A549 (cell line): Measurements from ENCODE around the gene SIGMAR1. TPM values are rescaled to one million over a fixed set of nuclear protein-coding genes. Genes with fewer than 3 reads are reported as not detected.

Experiments
- ATAC-seq, 2 experiments: fragments of 200-7000 bp in 1 of 2; fragments of >200 bp in 1 of 2; cut with Nextera tagmentation in 1 of 2; cut with Tn5 transposase in 1 of 2; 3 replicates each; pipeline versions ENCODE4 v1.8.0 to v1.9.1; 2018 to 2020; ENCODE audit warnings: mild to moderate bottlenecking in 1 of 2, moderate library complexity in 1 of 2
- CTCF ChIA-PET: fragments of 300-600 bp; sonication (Branson Sonifier 250); formaldehyde crosslinking; extraction: SDS; loops from one replicate; lab custom pipeline; 2021; ENCODE audit warnings: antibody characterized with exemption, inconsistent platforms; lab: Yijun Ruan, JAX
- POLR2A ChIA-PET: fragments of 350-600 bp; formaldehyde crosslinking; extraction: SDS; loops from one replicate; lab custom pipeline; 2021; ENCODE audit warnings: antibody characterized with exemption, inconsistent platforms; lab: Yijun Ruan, JAX
- DNase-seq, 2 experiments: peaks; one replicate each; pipeline versions ENCODE4 v3.0.0 to v3.0.0-alpha.2; 2011 to 2016; ENCODE audit warnings: low read depth in 1 of 2, low spot score in 1 of 2
- FAIRE-seq: peaks from 2 replicates; lab custom pipeline; 2011; peaks lifted over from hg19 to GRCh38; lab: Jason Lieb, UNC
- H3K27ac ChIP-seq, 2 experiments: fragments of >200 bp; sonication (Bioruptor Twin); formaldehyde crosslinking; 3 replicates each; pipeline ENCODE4 v1.5.1; 2016 to 2017
- H3K4me1 ChIP-seq: fragments of >200 bp; sonication (Bioruptor Twin); formaldehyde crosslinking; 3 replicates; pipeline ENCODE4 v1.6.1; 2016
- H3K4me2 ChIP-seq: fragments of >200 bp; sonication (Bioruptor Twin); formaldehyde crosslinking; 3 replicates; pipeline ENCODE4 v1.6.1; 2016
- H3K4me3 ChIP-seq: fragments of >200 bp; sonication (Bioruptor Twin); formaldehyde crosslinking; 3 replicates; pipeline ENCODE4 v1.5.1; 2016
- H3K9me3 ChIP-seq: fragments of >200 bp; sonication (Bioruptor Twin); formaldehyde crosslinking; 3 replicates; pipeline ENCODE4 v1.6.1; 2016
- BHLHE40 ChIP-seq: IDR thresholded peaks from 2 replicates; pipeline ENCODE4 v1.6.1; 2012; ENCODE audit warnings: low read depth, low read length, inconsistent platforms
- CBX2 ChIP-seq: fragments of 200-600 bp; sonication (generic); IDR thresholded peaks from 2 replicates; pipeline ENCODE4 v1.6.1; 2016; ENCODE audit warnings: low read depth, mild to moderate bottlenecking, borderline replicate concordance
- CEBPB ChIP-seq, 2 experiments: fragments of >200 bp in 1 of 2; sonication (Bioruptor Twin) in 1 of 2; formaldehyde crosslinking in 1 of 2; IDR thresholded peaks; 2 replicates each; pipeline ENCODE4 v1.6.1; 2012 to 2016
- CHD4 ChIP-seq: fragments of 200-600 bp; sonication (generic); IDR thresholded peaks from 2 replicates; pipeline ENCODE4 v1.6.1; 2016; ENCODE audit warnings: antibody characterized with exemption, mild to moderate bottlenecking, borderline replicate concordance
- EHMT2 ChIP-seq: fragments of 200-600 bp; sonication (generic); IDR thresholded peaks from 2 replicates; pipeline ENCODE4 v1.6.1; 2016; ENCODE audit warnings: antibody characterized with exemption, low read depth, mild to moderate bottlenecking, moderate library complexity
- FOSB ChIP-seq: fragments of 250-450 bp; sonication (Bioruptor Pico); IDR thresholded peaks from 2 replicates; pipeline ENCODE4 v1.5.0; 2020; ENCODE audit warnings: mild to moderate bottlenecking, moderate library complexity
- FOSL2 ChIP-seq, 2 experiments: fragments of 450-650 bp in 1 of 2; fragments of >200 bp in 1 of 2; sonication (Bioruptor Twin) in 1 of 2; formaldehyde crosslinking; IDR thresholded peaks; 2 replicates each; pipeline versions ENCODE4 v1.5.0 to v1.6.1; 2016 to 2020; ENCODE audit warnings: mild to moderate bottlenecking in 1 of 2, moderate library complexity in 1 of 2
- FOXS1 ChIP-seq: fragments of 250-450 bp; sonication (Bioruptor Pico); IDR thresholded peaks from 2 replicates; pipeline ENCODE4 v1.5.0; 2020; ENCODE audit warnings: mild to moderate bottlenecking, moderate library complexity
- GATA3 ChIP-seq: IDR thresholded peaks from 2 replicates; pipeline ENCODE4 v1.6.1; 2012; ENCODE audit warnings: borderline replicate concordance
- HES2 ChIP-seq: fragments of >200 bp; sonication (Bioruptor Twin); formaldehyde crosslinking; IDR thresholded peaks from 2 replicates; pipeline ENCODE4 v1.6.1; 2016
- HOXA7 ChIP-seq: fragments of 250-450 bp; sonication (Bioruptor Pico); IDR thresholded peaks from 2 replicates; pipeline ENCODE4 v1.5.0; 2020; ENCODE audit warnings: mild to moderate bottlenecking, moderate library complexity
- HOXB13 ChIP-seq: fragments of 250-450 bp; sonication (Bioruptor Pico); IDR thresholded peaks from 2 replicates; pipeline ENCODE4 v1.5.0; 2020; ENCODE audit warnings: low read depth, mild to moderate bottlenecking, moderate library complexity
- KDM1A ChIP-seq: fragments of 200-600 bp; sonication (generic); IDR thresholded peaks from 2 replicates; pipeline ENCODE4 v1.6.1; 2016; ENCODE audit warnings: low read depth, mild to moderate bottlenecking
- NFE2L2 ChIP-seq: fragments of 150-350 bp; conservative IDR thresholded peaks from 2 replicates; pipeline ENCODE4 v1.6.1; 2014; ENCODE audit warnings: low read length
- NPAS2 ChIP-seq: fragments of 250-450 bp; sonication (Bioruptor Pico); IDR thresholded peaks from 2 replicates; pipeline ENCODE4 v1.8.0; 2022; ENCODE audit warnings: mild to moderate bottlenecking, moderate library complexity, borderline replicate concordance
- POLR2A ChIP-seq: IDR thresholded peaks from 2 replicates; pipeline ENCODE4 v1.6.1; 2012; ENCODE audit warnings: mild to moderate bottlenecking, low read length
- POLR2AphosphoS2 ChIP-seq: conservative IDR thresholded peaks from 2 replicates; pipeline ENCODE4 v1.6.1; 2012; ENCODE audit warnings: low read length, improper control_type of control experiment, inconsistent platforms
- RCOR1 ChIP-seq: fragments of 150-350 bp; IDR thresholded peaks from 2 replicates; pipeline ENCODE4 v1.6.1; 2014; ENCODE audit warnings: antibody characterized with exemption, low read length, low read depth
- SMC3 ChIP-seq: fragments of >200 bp; sonication (Bioruptor Twin); formaldehyde crosslinking; IDR thresholded peaks from 3 replicates; pipeline ENCODE4 v1.6.1; 2018; ENCODE audit warnings: inconsistent platforms
- TFCP2L1 ChIP-seq: fragments of 250-450 bp; sonication (Bioruptor Pico); IDR thresholded peaks from 2 replicates; pipeline ENCODE4 v1.5.0; 2021; ENCODE audit warnings: mild to moderate bottlenecking
- USF2 ChIP-seq: fragments of 450-650 bp; IDR thresholded peaks from 2 replicates; pipeline ENCODE4 v1.6.1; 2014; ENCODE audit warnings: antibody characterized with exemption
- WGBS: methylation state at CpG from one replicate; pipeline ENCODE4 v1.1.6; 2017; ENCODE audit errors: missing lambda C conversion rate; 5-methylcytosine and 5-hydroxymethylcytosine counted together
- polyA plus RNA-seq, 4 experiments: library from polyadenylated mRNA; depleted of rRNA in 3 of 4; stranded (reverse); fragments of >200 nt; fragmentation: RNase III in 1 of 4; extraction: RNeasy Plus Mini Kit Qiagen cat#74134 plus additional on column Dnase treatment in 1 of 4; gene quantifications; 2 replicates in 3 of 4; 3 replicates in 1 of 4; pipeline ENCODE4 v1.2.3, GENCODE V29; 2011 to 2017

SIGMAR1 gene
- polyA plus RNA-seq, 2 of the 4 experiments (the other 2 are of a cell fraction) = 64.6 to 150 TPM

- Histone ChIP-seq H3K4me1 (peaks cover 7% of the 10 kb centered on the region; the same call in 2 of the 3 replicates), H3K27ac (peak overlapping the region in 1 of 2 experiments; percentile 74; a peak in 2 of 6 replicates), H3K4me3 (peak overlapping the region; percentile 53), H3K4me2 (peak overlapping the region; percentile 94), H3K9me3 (no peaks in the 10 kb centered on the region)
- 11% methylated on average over 40 of the region's 86 CpGs for WGBS
- FAIRE-seq = no peak
- TF ChIP-seq USF2 (no peak), NPAS2 (CRISPR knock-in tag) (no peak), RCOR1 (no peak), HOXA7 (CRISPR knock-in tag) (no peak), SMC3 (no peak), KDM1A (no peak), EHMT2 (no peak), FOXS1 (CRISPR knock-in tag) (no peak), TFCP2L1 (CRISPR knock-in tag) (no peak), CEBPB (IDR thresholded peaks at IDR 0.05) (no peak)
- ChIA-PET POLR2A (no interaction called here), CTCF (interaction anchor here (0.6 to 17.1 kb wide), 8 partner anchors 15 to 185 kb away, joined by 3 to 168 read pairs (median 6); no protein-coding TSS in a partner anchor)
- no peak for ATAC-seq
- DNase-seq = no peak
Measured at GRCh38 chr9:34588671-34589635, 48.6 kb downstream of the SIGMAR1 start.

- no peak overlapping the region for H3K4me2 ChIP-seq
- CTCF ChIA-PET = interaction anchor here (1.0 to 17.1 kb wide), 9 partner anchors 10 to 185 kb away, joined by 3 to 168 read pairs (median 5); no protein-coding TSS in a partner anchor
- ATAC-seq (no peak), FAIRE-seq (no peak), DNase-seq (no peak)
- H3K4me1 ChIP-seq = peaks cover 7% of the 10 kb centered on the region; the same call in 2 of the 3 replicates
- no peak overlapping the region for H3K27ac ChIP-seq
- 0% methylated on average over 1 of the region's 2 CpGs for whole genome bisulfite sequencing
- POLR2A ChIA-PET = no interaction called here
- no peaks in the 10 kb centered on the region for H3K9me3 ChIP-seq
- no peak overlapping the region for H3K4me3 ChIP-seq
- TF ChIP-seq CHD4 = no peak
- no peak for TF ChIP-seq NFE2L2
- TF ChIP-seq POLR2A = no peak
- TF ChIP-seq TFCP2L1 (CRISPR knock-in tag) = no peak
- TF ChIP-seq HES2 = no peak
- no peak for TF ChIP-seq POLR2AphosphoS2
- no peak for TF ChIP-seq CBX2
- TF ChIP-seq FOSB (CRISPR knock-in tag) = no peak
- TF ChIP-seq SMC3 = no peak
- no peak for TF ChIP-seq HOXB13
- no peak for TF ChIP-seq FOSL2 (IDR thresholded peaks at IDR 0.05)
- TF ChIP-seq FOSL2 (CRISPR knock-in tag; IDR thresholded peaks at IDR 0.05) = no peak
- no peak for TF ChIP-seq BHLHE40
Measured at GRCh38 chr9:34587271-34587670, 50.3 kb downstream of the SIGMAR1 start.

- DNase-seq (no peak), ATAC-seq (no peak), FAIRE-seq (no peak)
- Histone ChIP-seq H3K4me1 (peaks cover 7% of the 10 kb centered on the region; the same call in 2 of the 3 replicates), H3K4me3 (no peak overlapping the region), H3K27ac (no peak overlapping the region), H3K4me2 (no peak overlapping the region), H3K9me3 (no peaks in the 10 kb centered on the region)
- POLR2A ChIA-PET = no interaction called here
- CTCF ChIA-PET = interaction anchor here (1.0 to 17.1 kb wide), 4 partner anchors 15 to 36 kb away, joined by 3 to 168 read pairs (median 9); no protein-coding TSS in a partner anchor
- WGBS = 5% methylated on average over 7 of the region's 11 CpGs
- TF ChIP-seq GATA3 (0 out of 2 replicates have a peak, but pooled peaks have one; percentile 12), CEBPB (IDR thresholded peaks at IDR 0.05) (no peak), USF2 (no peak)
Measured at GRCh38 chr9:34585946-34586669, 51.5 kb downstream of the SIGMAR1 start.
